WTC11 (cell line): ENCODE measurements around the gene SSRP1. TPM values are rescaled to one million over a fixed set of nuclear protein-coding genes. Genes with fewer than 3 reads are reported as not detected.

ENCODE experiments used
- ATAC-seq: fragments of 200-7000 bp; cut with Tn5 transposase; 2 replicates; pipeline ENCODE4 v1.10.0; 2021; ENCODE audit warnings: mild to moderate bottlenecking, moderate library complexity
- CTCF ChIA-PET: fragments of 300-600 bp; sonication (Branson Sonifier 250); formaldehyde crosslinking; loops from one replicate; lab custom pipeline; 2021; ENCODE audit warnings: antibody characterized with exemption; lab: Charles Lee
- POLR2A ChIA-PET: fragments of 350-600 bp; sonication (Branson Sonifier 250); formaldehyde crosslinking; loops from one replicate; lab custom pipeline; 2021; ENCODE audit warnings: antibody characterized with exemption; lab: Charles Lee
- DNase-seq: peaks from one replicate; pipeline ENCODE4 v3.0.0; 2021; ENCODE audit warnings: low spot score
- H3K27ac Mint-ChIP-seq: 2 replicates; pipeline ENCODE4 v1.8.0; 2021; ENCODE audit warnings: mixed read lengths
- H3K27me3 Mint-ChIP-seq: 2 replicates; pipeline ENCODE4 v1.8.0; 2021; ENCODE audit warnings: low read depth, mild to moderate bottlenecking, moderate library complexity, mixed read lengths
- H3K36me3 Mint-ChIP-seq: 2 replicates; pipeline ENCODE4 v1.8.0; 2021; ENCODE audit warnings: mixed read lengths
- H3K4me1 Mint-ChIP-seq: 2 replicates; pipeline ENCODE4 v1.8.0; 2022; ENCODE audit warnings: mixed read lengths
- H3K4me3 Mint-ChIP-seq: 2 replicates; pipeline ENCODE4 v1.8.0; 2021; ENCODE audit warnings: mild to moderate bottlenecking, moderate library complexity, mixed read lengths
- H3K9me3 Mint-ChIP-seq: 2 replicates; pipeline ENCODE4 v1.8.0; 2021; ENCODE audit warnings: mixed read lengths
- ARID4B ChIP-seq: sonication (generic); formaldehyde crosslinking; IDR thresholded peaks from 2 replicates; pipeline ENCODE4 v1.8.0; 2023; ENCODE audit warnings: missing genetic modification reagents, mild to moderate bottlenecking, borderline replicate concordance
- ATF2 ChIP-seq: sonication (generic); formaldehyde crosslinking; IDR thresholded peaks from 2 replicates; pipeline ENCODE4 v1.8.1; 2022; ENCODE audit warnings: low read depth, missing genetic modification reagents, borderline replicate concordance
- GRHL2 ChIP-seq: fragments of 250-450 bp; sonication (Bioruptor Pico); IDR thresholded peaks from 2 replicates; pipeline ENCODE4 v1.8.0; 2022; ENCODE audit warnings: mild to moderate bottlenecking, moderate library complexity; ENCODE audit not compliant: insufficient replicate concordance, severe bottlenecking
- MYBL2 ChIP-seq: sonication (generic); formaldehyde crosslinking; IDR thresholded peaks from 2 replicates; pipeline ENCODE4 v1.8.1; 2023; ENCODE audit warnings: mild to moderate bottlenecking, moderate library complexity, missing genetic modification reagents
- NFATC4 ChIP-seq: fragments of 250-450 bp; sonication (Bioruptor Pico); IDR thresholded peaks from 2 replicates; pipeline ENCODE4 v1.9.0; 2021; ENCODE audit warnings: mild to moderate bottlenecking
- RELA ChIP-seq: sonication (generic); formaldehyde crosslinking; IDR thresholded peaks from 2 replicates; pipeline ENCODE4 v1.8.1; 2022; ENCODE audit warnings: missing genetic modification reagents, mild to moderate bottlenecking, borderline replicate concordance
- RORB ChIP-seq: fragments of 250-450 bp; sonication (Bioruptor Pico); IDR thresholded peaks from 2 replicates; pipeline ENCODE4 v1.9.0; 2021; ENCODE audit warnings: mild to moderate bottlenecking
- USF1 ChIP-seq: sonication (generic); formaldehyde crosslinking; IDR thresholded peaks from 2 replicates; pipeline ENCODE4 v1.8.0; 2022; ENCODE audit warnings: mild to moderate bottlenecking, missing genetic modification reagents
- ZBTB43 ChIP-seq: sonication (generic); formaldehyde crosslinking; IDR thresholded peaks from 2 replicates; pipeline ENCODE4 v1.8.1; 2023; ENCODE audit warnings: mild to moderate bottlenecking, missing genetic modification reagents
- ZNF232 ChIP-seq: sonication (generic); formaldehyde crosslinking; IDR thresholded peaks from 2 replicates; pipeline ENCODE4 v1.8.0; 2022; ENCODE audit warnings: mild to moderate bottlenecking, missing genetic modification reagents
- ZNF396 ChIP-seq: fragments of 250-450 bp; sonication (Bioruptor Pico); IDR thresholded peaks from 2 replicates; pipeline ENCODE4 v1.8.0; 2021; ENCODE audit warnings: mild to moderate bottlenecking, moderate library complexity, borderline replicate concordance
- ZNF416 ChIP-seq: fragments of 250-450 bp; sonication (Bioruptor Pico); IDR thresholded peaks from 2 replicates; pipeline ENCODE4 v1.9.0; 2021; ENCODE audit warnings: mild to moderate bottlenecking, inconsistent platforms
- ZNF671 ChIP-seq: fragments of 250-450 bp; sonication (Bioruptor Pico); IDR thresholded peaks from 2 replicates; pipeline ENCODE4 v1.8.0; 2021; ENCODE audit warnings: mild to moderate bottlenecking
- ZSCAN18 ChIP-seq: fragments of 250-450 bp; sonication (Bioruptor Pico); IDR thresholded peaks from 2 replicates; pipeline ENCODE4 v2.1.2; 2022; ENCODE audit warnings: mild to moderate bottlenecking, moderate library complexity
- total RNA-seq: library from RNA; stranded (reverse); gene quantifications from 3 replicates; pipeline ENCODE4 v1.2.3, GENCODE V29; 2021

Gene SSRP1
- total RNA-seq, 1 experiment from 2014 or later: 228 TPM

GRCh38 chr11:57322256-57323166 is 13.2 kb downstream of the SSRP1 start:
- ChIA-PET POLR2A (interaction anchor here (0.6 to 1.0 kb wide), 3 partner anchors 14 to 1605 kb away, joined by 3 to 4 read pairs (median 3); no protein-coding TSS in a partner anchor), CTCF (interaction anchor here (0.6 to 2.6 kb wide), 8 partner anchors 11 to 197 kb away, joined by 3 to 12 read pairs (median 4); partner anchors contain the start of gene RTN4RL2)
- H3K4me1 Mint-ChIP-seq: peaks cover 53% of the 10 kb centered on the region
- ATAC-seq (peak; percentile 15), DNase-seq (peak; percentile 56)
- no peak for TF ChIP-seq RELA
- no peak for TF ChIP-seq ZNF671 (CRISPR knock-in tag)
- no peak for TF ChIP-seq ATF2 (CRISPR knock-in tag)
- TF ChIP-seq RORB: no peak
- no peak for TF ChIP-seq MYBL2
- no peak for TF ChIP-seq ARID4B
- no peak for TF ChIP-seq ZBTB43 (CRISPR knock-in tag)
- no peak for TF ChIP-seq USF1 (CRISPR knock-in tag)
- no peak for TF ChIP-seq NFATC4
- no peak for TF ChIP-seq ZSCAN18 (CRISPR knock-in tag)
- TF ChIP-seq ZNF232 (CRISPR knock-in tag): no peak
- no peak for TF ChIP-seq ZNF396 (CRISPR knock-in tag)
- no peak for TF ChIP-seq ZNF416 (CRISPR knock-in tag)
- no peak for TF ChIP-seq GRHL2 (CRISPR knock-in tag)
- H3K9me3 Mint-ChIP-seq: no peaks in the 10 kb centered on the region
- peak overlapping the region; percentile 88 for H3K4me3 Mint-ChIP-seq
- peaks cover 33% of the 10 kb centered on the region for H3K36me3 Mint-ChIP-seq
- H3K27me3 Mint-ChIP-seq: no peaks in the 10 kb centered on the region
- peak overlapping the region; percentile 82 for H3K27ac Mint-ChIP-seq
